Panc1 (cell line): ENCODE measurements around the gene GBX1.

Experiments
- POLR2AphosphoS5 ChIP-seq: IDR thresholded peaks from 2 replicates; pipeline ENCODE4 v1.6.1; 2012; ENCODE audit warnings: mild to moderate bottlenecking, low read depth, low read length, moderate library complexity
- TF ChIP-seq, protein P1 (sequence below): fragments of 450-650 bp; IDR thresholded peaks from 2 replicates; pipeline ENCODE4 v1.5.1; 2017; ENCODE audit warnings: mild to moderate bottlenecking
- TF ChIP-seq, protein P2 (sequence below), 2 experiments: IDR thresholded peaks; 2 replicates each; pipeline ENCODE4 v1.6.1; 2011 to 2012; ENCODE audit warnings: low read depth in 2 of 2, control low read depth in 1 of 2, low read length in 1 of 2, mild to moderate bottlenecking in 1 of 2, moderate library complexity in 1 of 2; ENCODE audit not compliant: insufficient read depth in 1 of 2

GRCh38 chr7:151138153-151138851 lies 29.2 kb downstream of the GBX1 start:
- TF ChIP-seq, protein P1, sequence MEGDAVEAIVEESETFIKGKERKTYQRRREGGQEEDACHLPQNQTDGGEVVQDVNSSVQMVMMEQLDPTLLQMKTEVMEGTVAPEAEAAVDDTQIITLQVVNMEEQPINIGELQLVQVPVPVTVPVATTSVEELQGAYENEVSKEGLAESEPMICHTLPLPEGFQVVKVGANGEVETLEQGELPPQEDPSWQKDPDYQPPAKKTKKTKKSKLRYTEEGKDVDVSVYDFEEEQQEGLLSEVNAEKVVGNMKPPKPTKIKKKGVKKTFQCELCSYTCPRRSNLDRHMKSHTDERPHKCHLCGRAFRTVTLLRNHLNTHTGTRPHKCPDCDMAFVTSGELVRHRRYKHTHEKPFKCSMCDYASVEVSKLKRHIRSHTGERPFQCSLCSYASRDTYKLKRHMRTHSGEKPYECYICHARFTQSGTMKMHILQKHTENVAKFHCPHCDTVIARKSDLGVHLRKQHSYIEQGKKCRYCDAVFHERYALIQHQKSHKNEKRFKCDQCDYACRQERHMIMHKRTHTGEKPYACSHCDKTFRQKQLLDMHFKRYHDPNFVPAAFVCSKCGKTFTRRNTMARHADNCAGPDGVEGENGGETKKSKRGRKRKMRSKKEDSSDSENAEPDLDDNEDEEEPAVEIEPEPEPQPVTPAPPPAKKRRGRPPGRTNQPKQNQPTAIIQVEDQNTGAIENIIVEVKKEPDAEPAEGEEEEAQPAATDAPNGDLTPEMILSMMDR: no peak
- TF ChIP-seq, protein P2, sequence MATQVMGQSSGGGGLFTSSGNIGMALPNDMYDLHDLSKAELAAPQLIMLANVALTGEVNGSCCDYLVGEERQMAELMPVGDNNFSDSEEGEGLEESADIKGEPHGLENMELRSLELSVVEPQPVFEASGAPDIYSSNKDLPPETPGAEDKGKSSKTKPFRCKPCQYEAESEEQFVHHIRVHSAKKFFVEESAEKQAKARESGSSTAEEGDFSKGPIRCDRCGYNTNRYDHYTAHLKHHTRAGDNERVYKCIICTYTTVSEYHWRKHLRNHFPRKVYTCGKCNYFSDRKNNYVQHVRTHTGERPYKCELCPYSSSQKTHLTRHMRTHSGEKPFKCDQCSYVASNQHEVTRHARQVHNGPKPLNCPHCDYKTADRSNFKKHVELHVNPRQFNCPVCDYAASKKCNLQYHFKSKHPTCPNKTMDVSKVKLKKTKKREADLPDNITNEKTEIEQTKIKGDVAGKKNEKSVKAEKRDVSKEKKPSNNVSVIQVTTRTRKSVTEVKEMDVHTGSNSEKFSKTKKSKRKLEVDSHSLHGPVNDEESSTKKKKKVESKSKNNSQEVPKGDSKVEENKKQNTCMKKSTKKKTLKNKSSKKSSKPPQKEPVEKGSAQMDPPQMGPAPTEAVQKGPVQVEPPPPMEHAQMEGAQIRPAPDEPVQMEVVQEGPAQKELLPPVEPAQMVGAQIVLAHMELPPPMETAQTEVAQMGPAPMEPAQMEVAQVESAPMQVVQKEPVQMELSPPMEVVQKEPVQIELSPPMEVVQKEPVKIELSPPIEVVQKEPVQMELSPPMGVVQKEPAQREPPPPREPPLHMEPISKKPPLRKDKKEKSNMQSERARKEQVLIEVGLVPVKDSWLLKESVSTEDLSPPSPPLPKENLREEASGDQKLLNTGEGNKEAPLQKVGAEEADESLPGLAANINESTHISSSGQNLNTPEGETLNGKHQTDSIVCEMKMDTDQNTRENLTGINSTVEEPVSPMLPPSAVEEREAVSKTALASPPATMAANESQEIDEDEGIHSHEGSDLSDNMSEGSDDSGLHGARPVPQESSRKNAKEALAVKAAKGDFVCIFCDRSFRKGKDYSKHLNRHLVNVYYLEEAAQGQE (IDR thresholded peaks at IDR 0.05; ENCODE audit: insufficient read depth in 1 of 2, low read depth in 2 of 2, low read length in 1 of 2): no peak
- no peak for TF ChIP-seq POLR2AphosphoS5
